Measurements from ENCODE around the gene CDCP1.

DNA sequence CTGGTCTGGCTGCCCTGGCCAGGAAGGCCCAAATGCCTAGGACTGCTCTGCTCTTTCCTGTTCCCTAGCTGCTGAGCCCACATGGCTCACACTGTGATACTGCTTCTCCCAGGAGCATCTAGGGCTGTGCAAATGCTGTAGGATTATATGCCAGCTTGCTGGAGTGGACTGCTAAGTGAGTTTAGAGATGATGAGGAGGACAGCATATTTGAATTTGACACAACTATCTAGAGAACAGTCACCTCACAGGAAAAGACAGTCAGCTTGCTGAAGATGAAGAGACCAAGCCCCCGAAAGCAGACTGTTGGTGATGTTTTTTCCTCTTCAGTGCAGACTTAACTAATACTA, 80.8 kb downstream of the CDCP1 start:
- TF ChIP-seq, protein P1, sequence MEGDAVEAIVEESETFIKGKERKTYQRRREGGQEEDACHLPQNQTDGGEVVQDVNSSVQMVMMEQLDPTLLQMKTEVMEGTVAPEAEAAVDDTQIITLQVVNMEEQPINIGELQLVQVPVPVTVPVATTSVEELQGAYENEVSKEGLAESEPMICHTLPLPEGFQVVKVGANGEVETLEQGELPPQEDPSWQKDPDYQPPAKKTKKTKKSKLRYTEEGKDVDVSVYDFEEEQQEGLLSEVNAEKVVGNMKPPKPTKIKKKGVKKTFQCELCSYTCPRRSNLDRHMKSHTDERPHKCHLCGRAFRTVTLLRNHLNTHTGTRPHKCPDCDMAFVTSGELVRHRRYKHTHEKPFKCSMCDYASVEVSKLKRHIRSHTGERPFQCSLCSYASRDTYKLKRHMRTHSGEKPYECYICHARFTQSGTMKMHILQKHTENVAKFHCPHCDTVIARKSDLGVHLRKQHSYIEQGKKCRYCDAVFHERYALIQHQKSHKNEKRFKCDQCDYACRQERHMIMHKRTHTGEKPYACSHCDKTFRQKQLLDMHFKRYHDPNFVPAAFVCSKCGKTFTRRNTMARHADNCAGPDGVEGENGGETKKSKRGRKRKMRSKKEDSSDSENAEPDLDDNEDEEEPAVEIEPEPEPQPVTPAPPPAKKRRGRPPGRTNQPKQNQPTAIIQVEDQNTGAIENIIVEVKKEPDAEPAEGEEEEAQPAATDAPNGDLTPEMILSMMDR (IDR thresholded peaks at IDR 0.05), result no peak
- no peak for TF ChIP-seq POLR2A (IDR thresholded peaks at IDR 0.05)

All from right lobe of liver (tissue), 4 donors.